GM18499 (cell line): Measurements from ENCODE around the gene ABL1.
"Not testable (repeated sequence)": the region's sequence is repeated elsewhere in the genome, so short reads cannot be mapped to it uniquely, and the experiment has no call there.

Source experiments
- ATAC-seq: cut with Tn5 transposase; IDR thresholded peaks from one replicate; pipeline ENCODE4 v1.9.1; 2021; ENCODE audit warnings: moderate number of reproducible peaks; ENCODE audit not compliant: insufficient read depth, unreplicated experiment

ABL1 gene

GRCh38 chr9:130900701-130901497 is 65.8 kb downstream of the ABL1 start:
- ATAC-seq: no peak

DNA sequence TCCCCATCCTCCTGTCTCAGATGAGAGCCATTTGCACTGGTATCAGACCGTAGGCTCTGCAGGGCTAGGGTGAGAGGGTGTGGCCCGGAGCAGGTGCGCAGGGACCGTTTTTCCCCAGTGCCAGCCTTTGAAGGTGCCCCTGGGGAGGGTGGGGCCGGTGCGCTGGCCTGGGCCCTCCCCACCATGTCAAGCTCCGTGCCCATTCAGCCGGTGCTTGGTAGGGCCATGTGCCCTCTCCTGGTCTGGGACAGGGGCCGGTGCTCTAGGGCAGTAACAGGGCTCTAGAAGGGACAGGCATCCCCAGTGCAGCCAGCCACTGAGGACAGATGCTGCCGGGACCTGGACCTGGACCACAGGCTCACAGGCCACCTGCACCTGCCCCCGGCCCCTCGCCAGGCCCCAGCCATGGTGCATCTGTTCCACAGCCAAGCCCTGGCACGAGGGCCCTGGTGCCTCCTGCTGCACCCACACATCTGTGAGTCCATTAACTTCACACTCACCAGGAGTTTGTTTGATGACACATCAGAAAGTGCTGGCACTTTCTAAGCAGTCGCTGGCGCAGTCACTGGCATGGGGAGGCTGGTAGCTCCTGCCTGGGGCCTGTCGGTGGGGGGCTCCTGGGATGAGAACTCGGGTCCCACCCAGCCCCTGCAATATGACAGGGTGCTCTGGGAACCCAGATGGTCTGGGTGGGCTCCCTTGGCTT is 66.6 kb downstream of the ABL1 start:
- ATAC-seq: no peak

GRCh38 chr9:130902204-130903185 is 67.4 kb downstream of the ABL1 start:
- no peak for ATAC-seq

GRCh38 chr9:130903194-130904069 is 68.4 kb downstream of the ABL1 start:
- no peak for ATAC-seq

- ATAC-seq: no peak
Measured at GRCh38 chr9:130904070-130905044, 69.3 kb downstream of the ABL1 start.

GRCh38 chr9:130905125-130905901 is 70.3 kb downstream of the ABL1 start:
- ATAC-seq: no peak

- ATAC-seq: no peak
Measured at GRCh38 chr9:130905902-130906734, 71.1 kb downstream of the ABL1 start.

DNA sequence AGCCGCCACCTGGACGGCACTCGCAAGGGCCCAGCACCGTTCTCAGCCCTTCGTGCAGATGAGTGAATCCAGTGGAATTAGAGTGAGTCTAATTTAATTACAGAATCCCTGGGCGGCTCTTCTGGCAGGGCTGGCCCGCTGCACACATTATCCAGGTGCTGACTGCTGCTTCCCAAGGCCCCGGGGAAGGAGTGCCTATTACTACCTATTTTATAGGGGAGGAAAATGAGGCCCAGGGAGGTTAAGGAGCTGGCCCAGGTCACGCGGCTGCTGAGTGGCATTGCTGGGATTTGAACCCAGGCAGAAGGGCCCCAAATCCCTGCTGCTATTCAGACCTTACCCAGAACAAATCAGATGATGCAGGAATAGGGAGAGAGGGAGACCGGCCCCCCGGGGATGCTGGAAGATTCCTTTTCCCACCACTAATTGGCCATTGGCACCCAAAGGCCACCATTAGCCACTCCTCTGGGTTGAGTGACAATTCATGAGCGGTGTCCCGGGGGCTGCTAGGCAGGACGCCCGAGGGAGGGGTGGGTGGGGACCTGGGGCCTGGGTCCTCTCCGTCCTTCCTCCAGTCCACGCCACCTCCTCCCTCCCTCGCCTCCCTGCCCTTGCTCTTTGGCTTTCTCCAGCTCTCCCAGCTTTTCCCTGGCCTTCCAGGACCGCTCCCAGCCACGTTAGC is 71.8 kb downstream of the ABL1 start:
- no peak for ATAC-seq

GRCh38 chr9:130908146-130908877 is 73.3 kb downstream of the ABL1 start:
- ATAC-seq: no peak

GRCh38 chr9:130908878-130909355 is 73.9 kb downstream of the ABL1 start:
- ATAC-seq: no peak

DNA sequence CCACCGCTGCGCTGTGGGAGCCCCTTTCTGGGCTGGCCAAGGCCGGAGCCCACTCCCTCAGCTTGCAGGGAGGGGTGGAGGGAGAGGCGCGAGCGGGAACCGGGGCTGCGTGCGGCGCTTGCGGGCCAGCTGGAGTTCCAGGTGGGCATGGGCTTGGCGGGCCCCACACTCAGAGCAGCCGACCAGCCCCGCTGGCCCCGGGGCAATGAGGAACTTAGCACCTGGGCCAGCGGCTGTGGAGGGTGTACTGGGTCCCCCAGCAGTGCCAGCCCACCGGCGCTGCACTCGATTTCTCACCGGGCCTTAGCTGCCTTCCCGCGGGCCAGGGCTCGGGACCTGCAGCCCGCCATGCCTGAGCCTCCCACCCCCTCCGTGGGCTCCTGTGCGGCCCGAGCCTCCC is 75.0 kb downstream of the ABL1 start:
- ATAC-seq: not testable (repeated sequence)

- ATAC-seq: not testable (repeated sequence)
Measured at GRCh38 chr9:130910670-130911069, 75.6 kb downstream of the ABL1 start.

- ATAC-seq: no peak
Measured at GRCh38 chr9:130911254-130912049, 76.4 kb downstream of the ABL1 start.

DNA sequence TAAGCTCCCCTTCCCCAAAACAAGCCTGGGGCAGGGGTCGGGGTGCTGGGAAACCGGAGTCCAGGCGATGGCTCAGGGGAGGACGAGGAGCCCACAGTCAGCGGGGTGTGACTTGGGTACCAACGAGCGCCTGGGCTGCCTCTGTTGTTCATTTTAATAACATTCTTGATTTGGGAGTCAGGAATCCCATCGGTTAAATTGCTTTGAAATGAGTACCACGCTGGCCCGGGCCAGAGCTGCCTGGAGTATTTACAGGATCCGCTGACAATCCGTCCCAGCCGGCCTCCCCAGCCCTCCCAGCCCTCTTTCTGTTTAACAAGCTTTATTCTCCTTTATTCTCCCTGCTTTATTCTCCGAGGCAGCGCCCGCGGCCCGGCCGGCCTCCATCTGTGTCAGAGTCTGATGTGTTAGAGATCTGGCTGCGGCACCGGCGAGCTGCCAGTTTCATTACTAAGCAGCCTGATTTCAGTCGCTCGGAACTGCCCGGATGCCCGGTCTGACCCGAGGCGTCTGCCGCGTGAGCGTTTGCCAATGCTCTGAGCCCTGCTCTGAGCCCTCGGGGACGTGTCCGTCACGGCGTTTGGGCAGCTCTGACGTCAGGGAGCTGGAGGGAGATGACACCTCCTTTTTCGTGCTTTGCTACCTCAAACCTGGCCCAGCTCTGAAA is 78.0 kb downstream of the ABL1 start:
- no peak for ATAC-seq
